ENCODE measurements around the gene RUNDC3A. TPM values are rescaled to one million over a fixed set of nuclear protein-coding genes. Genes with fewer than 3 reads are reported as not detected.

The RUNDC3A gene
- total RNA-seq, 1 donor from 2014 or later: 3.3 TPM

GRCh38 chr17:44266402-44267164 lies 41.8 kb upstream of the RUNDC3A start:
- H3K4me3 ChIP-seq (ENCODE audit: low read depth, low read length): no peak overlapping the region
- H3K27me3 ChIP-seq (ENCODE audit: control insufficient read depth, insufficient read depth, low read length): peaks cover 12% of the 10 kb centered on the region
- no peaks in the 10 kb centered on the region for H3K36me3 ChIP-seq (ENCODE audit: control insufficient read depth, insufficient read depth, low read length)
- no peak for DNase-seq (ENCODE audit: low read depth)
- no peak for TF ChIP-seq CTCF (IDR thresholded peaks at IDR 0.05; ENCODE audit: insufficient read depth, low read length, poor library complexity, severe bottlenecking)

- DNase-seq (ENCODE audit: low read depth): no peak
- H3K36me3 ChIP-seq (ENCODE audit: control insufficient read depth, insufficient read depth, low read length): no peaks in the 10 kb centered on the region
- H3K4me3 ChIP-seq (ENCODE audit: low read depth, low read length): no peak overlapping the region
- peaks cover 12% of the 10 kb centered on the region for H3K27me3 ChIP-seq (ENCODE audit: control insufficient read depth, insufficient read depth, low read length)
- TF ChIP-seq CTCF (IDR thresholded peaks at IDR 0.05; ENCODE audit: insufficient read depth, low read length, poor library complexity, severe bottlenecking): no peak
Measured at GRCh38 chr17:44267165-44267455, 41.3 kb upstream of the RUNDC3A start.

- Histone ChIP-seq H3K4me3 (ENCODE audit: low read depth, low read length) (no peak within 1 kb of the TSS), H3K36me3 (ENCODE audit: control insufficient read depth, insufficient read depth, low read length) (no peaks in the 10 kb centered on the region), H3K27me3 (ENCODE audit: control insufficient read depth, insufficient read depth, low read length) (peaks cover 10% of the 10 kb centered on the region)
- no peak for DNase-seq (ENCODE audit: low read depth)
- no peak for TF ChIP-seq CTCF (IDR thresholded peaks at IDR 0.05; ENCODE audit: insufficient read depth, low read length, poor library complexity, severe bottlenecking)
Measured at GRCh38 chr17:44267818-44268490, 40.4 kb upstream of the RUNDC3A start, which contains the start of gene SLC4A1. TSS of gene SLC4A1 (minus strand) at chr17:44268135. CDS start at chr17:44262866, 5,269 bp downstream.

GRCh38 chr17:44268709-44269534 lies 39.5 kb upstream of the RUNDC3A start:
- Histone ChIP-seq H3K4me3 (ENCODE audit: low read depth, low read length) (no peak overlapping the region), H3K36me3 (ENCODE audit: control insufficient read depth, insufficient read depth, low read length) (no peaks in the 10 kb centered on the region), H3K27me3 (ENCODE audit: control insufficient read depth, insufficient read depth, low read length) (peaks cover 4% of the 10 kb centered on the region)
- no peak for TF ChIP-seq CTCF (IDR thresholded peaks at IDR 0.05; ENCODE audit: insufficient read depth, low read length, poor library complexity, severe bottlenecking)
- no peak for DNase-seq (ENCODE audit: low read depth)

- Histone ChIP-seq H3K36me3 (ENCODE audit: control insufficient read depth, insufficient read depth, low read length) (no peaks in the 10 kb centered on the region), H3K4me3 (ENCODE audit: low read depth, low read length) (no peak overlapping the region), H3K27me3 (ENCODE audit: control insufficient read depth, insufficient read depth, low read length) (peaks cover 4% of the 10 kb centered on the region)
- no peak for TF ChIP-seq CTCF (IDR thresholded peaks at IDR 0.05; ENCODE audit: insufficient read depth, low read length, poor library complexity, severe bottlenecking)
- DNase-seq (ENCODE audit: low read depth): no peak
Measured at GRCh38 chr17:44269535-44270240, 38.7 kb upstream of the RUNDC3A start.
